ENCODE data around the gene PUM2.

GRCh38 chr2:20198796-20199632, 151.6 kb downstream of the PUM2 start:
- TF ChIP-seq CTCF (IDR thresholded peaks at IDR 0.05) = no peak
- TF ChIP-seq EP300 (IDR thresholded peaks at IDR 0.05) = no peak
- TF ChIP-seq POLR2A (IDR thresholded peaks at IDR 0.05) = no peak
- TF ChIP-seq POLR2AphosphoS5 (IDR thresholded peaks at IDR 0.05) = no peak
